GM12873 (cell line): ENCODE results near the gene SEMA6D.

Source experiments
- CTCF ChIP-seq: IDR thresholded peaks from 2 replicates; pipeline ENCODE4 v1.5.1; 2012; ENCODE audit warnings: low read depth, mild to moderate bottlenecking, moderate library complexity, low read length, control low read depth; ENCODE audit not compliant: insufficient read depth; ENCODE audit errors: missing control alignments

SEMA6D gene

GRCh38 chr15:47754312-47754711 lies 37.0 kb downstream of the SEMA6D start:
- TF ChIP-seq CTCF = no peak

GRCh38 chr15:47755941-47756340 lies 38.6 kb downstream of the SEMA6D start:
- TF ChIP-seq CTCF = no peak

GRCh38 chr15:47756872-47757271 lies 39.6 kb downstream of the SEMA6D start:
- no peak for TF ChIP-seq CTCF

GRCh38 chr15:47757331-47757730 lies 40.0 kb downstream of the SEMA6D start:
- no peak for TF ChIP-seq CTCF

GRCh38 chr15:47762621-47763020 lies 45.3 kb downstream of the SEMA6D start:
- no peak for TF ChIP-seq CTCF

- TF ChIP-seq CTCF = no peak
Measured at GRCh38 chr15:47764666-47765065, 47.4 kb downstream of the SEMA6D start.

- TF ChIP-seq CTCF = no peak
Measured at GRCh38 chr15:47766406-47766805, 49.1 kb downstream of the SEMA6D start.
